Endothelial cell of umbilical vein (primary cell): ENCODE measurements around the gene CLEC4M.

Experiments used
- CTCF ChIP-seq, 2 donors: IDR thresholded peaks; 1 replicate in 1 of 2; 2 replicates in 1 of 2; pipeline ENCODE4 v1.5.1; 2011; ENCODE audit warnings: low read length in 2 of 2, mild to moderate bottlenecking in 2 of 2, moderate library complexity in 2 of 2, control low read depth in 1 of 2, inconsistent platforms in 1 of 2, low read depth in 1 of 2; ENCODE audit not compliant: insufficient read depth in 1 of 2; ENCODE audit errors: extremely low read depth in 1 of 2
- EZH2 ChIP-seq: IDR thresholded peaks from 2 replicates; pipeline ENCODE4 v1.6.1; 2012; ENCODE audit warnings: borderline replicate concordance, low read depth, mild to moderate bottlenecking, moderate library complexity, low read length, inconsistent platforms; ENCODE audit not compliant: severe bottlenecking
- JUN ChIP-seq: IDR thresholded peaks from 2 replicates; pipeline ENCODE4 v1.6.1; 2011; ENCODE audit warnings: borderline replicate concordance, low read depth; ENCODE audit not compliant: insufficient read length, insufficient read depth
- MAX ChIP-seq: IDR thresholded peaks from 2 replicates; pipeline ENCODE4 v1.6.1; 2011; ENCODE audit not compliant: insufficient read depth, insufficient read length
- POLR2A ChIP-seq: IDR thresholded peaks from 2 replicates; pipeline ENCODE4 v1.6.1; 2012; ENCODE audit warnings: low read depth, mild to moderate bottlenecking, control low read depth, low read length
- POLR2AphosphoS5 ChIP-seq: IDR thresholded peaks from 2 replicates; pipeline ENCODE4 v1.6.1; 2012; ENCODE audit warnings: low read depth, mild to moderate bottlenecking, control low read depth, low read length, moderate library complexity; ENCODE audit not compliant: insufficient read depth

- TF ChIP-seq CTCF (IDR thresholded peaks at IDR 0.05; ENCODE audit: extremely low read depth in 1 of 2, insufficient read depth in 1 of 2, low read depth in 1 of 2, low read length in 2 of 2) (no peak), POLR2A (no peak), POLR2AphosphoS5 (no peak), MAX (no peak), JUN (no peak), EZH2 (no peak)
Observed at GRCh38 chr19:7742991-7743390, 20.1 kb upstream of the CLEC4M start.
